H9 (cell line): ENCODE data around the gene EFHD2. TPM values are rescaled to one million over a fixed set of nuclear protein-coding genes. Genes with fewer than 3 reads are reported as not detected.

ENCODE experiments used
- DNase-seq: peaks from one replicate; pipeline ENCODE4 v3.0.0-alpha.2; 2017
- H2AFZ ChIP-seq: one replicate; pipeline ENCODE4 v1.6.1; 2013; ENCODE audit warnings: mild to moderate bottlenecking, low read length, control low read depth, moderate library complexity
- H2AK5ac ChIP-seq: 2 replicates; pipeline ENCODE4 v1.6.1; 2013; ENCODE audit warnings: low read length, control low read depth, mixed read lengths; ENCODE audit not compliant: insufficient read length
- H2BK120ac ChIP-seq: one replicate; pipeline ENCODE4 v1.6.1; 2013; ENCODE audit warnings: low read depth, mild to moderate bottlenecking, low read length, control low read depth, inconsistent platforms; ENCODE audit not compliant: poor library complexity, severe bottlenecking
- H2BK12ac ChIP-seq: 2 replicates; pipeline ENCODE4 v1.6.1; 2013; ENCODE audit warnings: low read length, control low read depth, mixed read lengths, low read depth; ENCODE audit not compliant: insufficient read length
- H2BK15ac ChIP-seq: 2 replicates; pipeline ENCODE4 v1.6.1; 2013; ENCODE audit warnings: low read depth, low read length, control low read depth
- H2BK20ac ChIP-seq: one replicate; pipeline ENCODE4 v1.6.1; 2013; ENCODE audit warnings: low read depth, mild to moderate bottlenecking, low read length, control low read depth, inconsistent platforms; ENCODE audit not compliant: poor library complexity, severe bottlenecking
- H2BK5ac ChIP-seq: 2 replicates; pipeline ENCODE4 v1.6.1; 2013; ENCODE audit warnings: low read length, control low read depth, mixed read lengths; ENCODE audit not compliant: insufficient read length
- H3K14ac ChIP-seq: 2 replicates; pipeline ENCODE4 v1.6.1; 2013; ENCODE audit warnings: low read length, control low read depth; ENCODE audit not compliant: insufficient read depth
- H3K18ac ChIP-seq: 2 replicates; pipeline ENCODE4 v1.6.1; 2013; ENCODE audit warnings: low read depth, mild to moderate bottlenecking, mixed read lengths, low read length, control low read depth; ENCODE audit not compliant: insufficient read length
- H3K23ac ChIP-seq: 2 replicates; pipeline ENCODE4 v1.6.1; 2013; ENCODE audit warnings: low read length, control low read depth, mixed read lengths, low read depth; ENCODE audit not compliant: insufficient read length
- H3K23me2 ChIP-seq: 2 replicates; pipeline ENCODE4 v1.6.1; 2013; ENCODE audit warnings: low read depth, mild to moderate bottlenecking, mixed read lengths, low read length, control low read depth; ENCODE audit not compliant: insufficient read length, poor library complexity, severe bottlenecking
- H3K27ac ChIP-seq: 2 replicates; pipeline ENCODE4 v1.5.1; 2013; ENCODE audit warnings: low read length, control low read depth, mixed read lengths, low read depth; ENCODE audit not compliant: insufficient read length
- H3K27me3 ChIP-seq: 2 replicates; pipeline ENCODE4 v1.6.1; 2013; ENCODE audit warnings: low read length, control low read depth, inconsistent platforms; ENCODE audit not compliant: insufficient read depth
- H3K4ac ChIP-seq: 2 replicates; pipeline ENCODE4 v1.6.1; 2013; ENCODE audit warnings: low read depth, mild to moderate bottlenecking, control low read depth, inconsistent platforms, low read length, moderate library complexity
- H3K4me1 ChIP-seq: 2 replicates; pipeline ENCODE4 v1.6.1; 2013; ENCODE audit warnings: low read length, control low read depth, inconsistent platforms; ENCODE audit not compliant: insufficient read depth
- H3K4me2 ChIP-seq: 2 replicates; pipeline ENCODE4 v1.6.1; 2013; ENCODE audit warnings: low read length, control low read depth, mixed read lengths; ENCODE audit not compliant: insufficient read length, insufficient read depth
- H3K56ac ChIP-seq: 2 replicates; pipeline ENCODE4 v1.6.1; 2013; ENCODE audit warnings: low read depth, mild to moderate bottlenecking, mixed read lengths, low read length, control low read depth; ENCODE audit not compliant: insufficient read length
- H3K79me1 ChIP-seq: 2 replicates; pipeline ENCODE4 v1.6.1; 2013; ENCODE audit warnings: low read depth, mild to moderate bottlenecking, moderate library complexity, low read length, control low read depth, inconsistent platforms; ENCODE audit not compliant: insufficient read depth, poor library complexity, severe bottlenecking
- H3K79me2 ChIP-seq: 2 replicates; pipeline ENCODE4 v1.6.1; 2013; ENCODE audit warnings: low read length, control low read depth, inconsistent platforms; ENCODE audit not compliant: insufficient read depth
- H3K9ac ChIP-seq: 2 replicates; pipeline ENCODE4 v1.6.1; 2013; ENCODE audit warnings: low read length, control low read depth, mixed read lengths; ENCODE audit not compliant: insufficient read length; ENCODE audit errors: extremely low read depth
- H3K9me3 ChIP-seq: one replicate; pipeline ENCODE4 v1.6.1; 2013; ENCODE audit warnings: low read depth, low read length, inconsistent platforms; ENCODE audit not compliant: control insufficient read depth
- H3T11ph ChIP-seq: one replicate; pipeline ENCODE4 v1.6.1; 2013; ENCODE audit warnings: mild to moderate bottlenecking, low read length, control low read depth, inconsistent platforms
- H4K20me1 ChIP-seq: one replicate; pipeline ENCODE4 v1.6.1; 2013; ENCODE audit not compliant: control insufficient read depth, insufficient read length, insufficient read depth
- H4K5ac ChIP-seq: 2 replicates; pipeline ENCODE4 v1.6.1; 2013; ENCODE audit warnings: low read depth, mild to moderate bottlenecking, mixed read lengths, low read length, control low read depth; ENCODE audit not compliant: insufficient read length
- H4K8ac ChIP-seq: replicated peaks from 2 replicates; pipeline ENCODE4 v1.6.1; 2013; ENCODE audit warnings: low read length, control low read depth, mixed read lengths, low read depth; ENCODE audit not compliant: insufficient read length
- H4K91ac ChIP-seq: 2 replicates; pipeline ENCODE4 v1.6.1; 2013; ENCODE audit warnings: low read depth, mild to moderate bottlenecking, moderate library complexity, mixed read lengths, low read length, control low read depth; ENCODE audit not compliant: insufficient read length
- H3K27ac Mint-ChIP-seq, 3 experiments: 2 replicates in 2 of 3; 3 replicates in 1 of 3; pipeline ENCODE4 v1.8.0; 2020 to 2021; ENCODE audit warnings: mixed read lengths in 3 of 3, mild to moderate bottlenecking in 1 of 3, moderate library complexity in 1 of 3
- H3K27me3 Mint-ChIP-seq: 2 replicates; pipeline ENCODE4 v1.8.0; 2021; ENCODE audit warnings: low read depth, mild to moderate bottlenecking, moderate library complexity, mixed read lengths
- H3K36me3 Mint-ChIP-seq, 3 experiments: 2 replicates in 2 of 3; 3 replicates in 1 of 3; pipeline ENCODE4 v1.8.0; 2020 to 2021; ENCODE audit warnings: low read depth in 3 of 3, mixed read lengths in 3 of 3; ENCODE audit not compliant: insufficient read depth in 1 of 3
- H3K4me1 Mint-ChIP-seq, 2 experiments: 2 replicates each; pipeline ENCODE4 v1.8.0; 2020; ENCODE audit warnings: mixed read lengths in 2 of 2
- H3K4me3 Mint-ChIP-seq, 2 experiments: 2 replicates in 1 of 2; 3 replicates in 1 of 2; pipeline ENCODE4 v1.8.0; 2020 to 2021; ENCODE audit warnings: mild to moderate bottlenecking in 2 of 2, mixed read lengths in 2 of 2, moderate library complexity in 1 of 2
- H3K9me3 Mint-ChIP-seq, 2 experiments: 2 replicates in 1 of 2; 3 replicates in 1 of 2; pipeline ENCODE4 v1.8.0; 2020; ENCODE audit warnings: mild to moderate bottlenecking in 2 of 2, mixed read lengths in 2 of 2, moderate library complexity in 1 of 2
- CTCF ChIP-seq: fragments of 200-600 bp; sonication (generic); conservative IDR thresholded peaks from 3 replicates; pipeline ENCODE4 v1.8.0; 2021; ENCODE audit warnings: antibody characterized with exemption, mild to moderate bottlenecking
- WGBS: extraction: QIAGEN DNeasy Blood & Tissue Kit; methylation state at CpG from one replicate; pipeline ENCODE4 v1.1.7; 2013; ENCODE audit warnings: missing lambda C conversion rate, low lambda C conversion rate, mixed read lengths; ENCODE audit not compliant: insufficient read length; ENCODE audit errors: extremely low coverage; 5-methylcytosine and 5-hydroxymethylcytosine counted together
- total RNA-seq: library from RNA; stranded (reverse); gene quantifications from 2 replicates; pipeline ENCODE4 v1.2.1, GENCODE V29; 2021

The EFHD2 gene
- total RNA-seq, 1 experiment from 2014 or later, result 16.5 TPM

GRCh38 chr1:15426492-15427279 lies 17.0 kb downstream of the EFHD2 start:
- peak overlapping the region; percentile 6 to 88 (median 78); a peak in 4 of 7 replicates for H3K27ac Mint-ChIP-seq
- DNase-seq, result no peak
- TF ChIP-seq CTCF, result no peak

More at GRCh38 chr1:15426492-15427279, 17.0 kb downstream of the EFHD2 start:
- H3K79me1 ChIP-seq, result no peaks in the 10 kb centered on the region
- H4K91ac ChIP-seq, result no peak overlapping the region
- H3K9ac ChIP-seq, result no peak overlapping the region
- no peak overlapping the region for H3K4me2 ChIP-seq
- no peak overlapping the region for H2AFZ ChIP-seq
- H3K23me2 ChIP-seq, result no peaks in the 10 kb centered on the region
- no peak overlapping the region for H3T11ph ChIP-seq
- no peak overlapping the region for H2BK120ac ChIP-seq
- no peak overlapping the region for H4K5ac ChIP-seq
- H2BK5ac ChIP-seq, result no peak overlapping the region
- H4K20me1 ChIP-seq, result no peaks in the 10 kb centered on the region
- no peak overlapping the region for H3K56ac ChIP-seq
- H3K9me3 Mint-ChIP-seq, result peaks cover 0 to 1% of the 10 kb centered on the region in 2 experiments; a peak in 2 of 5 replicates
- H4K8ac ChIP-seq, result no peak overlapping the region
- no CpG with 5 or more reads among the region's 30 CpGs for WGBS
- H2BK15ac ChIP-seq, result no peak overlapping the region
- no peak overlapping the region for H3K4ac ChIP-seq
- H3K14ac ChIP-seq, result no peak overlapping the region; the same call in 1 of the 2 replicates
- no peaks in the 10 kb centered on the region for H3K27me3 ChIP-seq
- peaks cover 8 to 12% of the 10 kb centered on the region in 2 experiments for H3K4me1 Mint-ChIP-seq
- peaks cover 2% of the 10 kb centered on the region; the same call in 1 of the 2 replicates for H3K27me3 Mint-ChIP-seq
- no peak overlapping the region for H3K23ac ChIP-seq
- H3K36me3 Mint-ChIP-seq, result peaks cover 0 to 4% (median 4%) of the 10 kb centered on the region in 3 experiments; a peak in 5 of 7 replicates
- H3K9me3 ChIP-seq, result no peaks in the 10 kb centered on the region
- H3K27ac ChIP-seq, result no peak overlapping the region
- no peak overlapping the region for H3K4me3 Mint-ChIP-seq
- H3K18ac ChIP-seq, result no peak overlapping the region
- no peak overlapping the region for H2BK12ac ChIP-seq
- H2BK20ac ChIP-seq, result no peak overlapping the region
- no peaks in the 10 kb centered on the region for H3K4me1 ChIP-seq
- H2AK5ac ChIP-seq, result no peak overlapping the region
- H3K79me2 ChIP-seq, result no peaks in the 10 kb centered on the region
